T follicular helper cell (primary cell): ENCODE results near the gene ADCK2.
"Not testable (repeated sequence)": the region's sequence is repeated elsewhere in the genome, so short reads cannot be mapped to it uniquely, and the experiment has no call there.

ENCODE experiments used
- DNase-seq: peaks from one replicate; pipeline ENCODE4 v3.0.0-alpha.2; 2020; ENCODE audit warnings: low read depth

ADCK2 gene

GRCh38 chr7:140645166-140645900 is 27.4 kb upstream of the ADCK2 start:
- DNase-seq, result no peak

DNA sequence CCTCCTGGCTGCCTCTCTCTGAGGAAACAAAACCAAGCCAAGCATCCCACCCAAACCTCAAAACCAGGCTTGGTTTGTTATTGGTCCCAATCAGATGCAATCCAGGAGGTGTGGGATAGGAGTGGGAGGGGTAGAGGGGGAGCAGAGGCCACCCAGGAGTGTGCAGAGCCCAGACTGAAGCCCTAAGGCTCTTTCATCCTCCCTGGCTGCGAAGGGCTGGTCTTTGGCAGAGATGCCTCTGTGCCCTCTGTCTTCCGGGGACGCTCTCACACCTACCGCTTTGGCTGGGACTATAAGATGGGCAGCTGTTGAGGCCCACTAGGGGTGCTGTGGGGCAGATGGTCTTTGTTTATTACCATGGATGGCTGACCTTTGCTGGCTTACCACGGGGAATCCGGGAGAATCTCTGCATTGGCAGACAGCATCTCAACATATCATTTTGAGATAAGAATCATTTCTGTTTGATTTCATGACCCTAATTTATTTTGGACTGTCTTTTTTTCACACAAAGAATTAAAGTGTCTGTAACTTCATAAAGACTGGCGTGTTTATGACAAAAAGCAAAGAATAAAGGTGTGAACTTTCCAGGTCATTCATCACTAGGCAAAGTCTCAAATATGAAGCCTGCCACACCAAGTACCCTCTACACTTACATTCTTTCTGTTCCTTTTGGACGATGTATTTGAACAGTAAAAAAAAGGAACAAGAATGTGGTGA is 25.7 kb upstream of the ADCK2 start:
- peak; percentile 7 for DNase-seq

DNA sequence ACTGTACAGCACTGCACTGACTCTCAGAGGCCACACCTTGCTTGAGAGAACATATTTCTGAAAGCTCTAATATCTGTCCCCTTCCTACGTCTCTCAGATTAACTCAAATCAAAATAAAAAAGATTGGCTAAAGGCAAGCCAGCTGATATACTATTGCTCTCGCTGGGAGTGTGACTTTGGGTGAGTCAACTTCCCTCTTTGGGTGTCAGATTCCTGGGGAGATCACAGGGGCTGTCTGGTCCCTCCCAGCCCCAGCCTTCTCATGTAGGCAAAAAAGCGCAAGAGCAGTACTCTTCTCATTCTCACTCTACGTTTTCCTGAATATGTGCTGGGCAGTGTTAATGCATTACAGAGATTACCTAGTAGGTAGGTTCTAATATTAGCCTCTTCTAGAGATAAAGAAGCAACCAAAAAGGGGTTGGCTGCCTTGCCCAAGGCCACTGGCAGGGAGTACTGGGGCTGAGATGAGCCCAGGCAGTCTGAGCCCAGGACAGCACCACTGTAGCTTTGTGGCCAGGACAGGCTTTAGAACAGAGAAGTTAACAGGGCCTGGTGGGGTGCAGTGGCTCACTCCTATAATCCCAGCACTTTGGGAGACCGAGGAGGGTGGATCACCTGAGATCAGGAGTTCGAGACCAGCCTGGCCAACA is 23.1 kb upstream of the ADCK2 start:
- no peak for DNase-seq

- DNase-seq, result no peak
Observed at GRCh38 chr7:140650367-140650766, 22.4 kb upstream of the ADCK2 start.

DNA sequence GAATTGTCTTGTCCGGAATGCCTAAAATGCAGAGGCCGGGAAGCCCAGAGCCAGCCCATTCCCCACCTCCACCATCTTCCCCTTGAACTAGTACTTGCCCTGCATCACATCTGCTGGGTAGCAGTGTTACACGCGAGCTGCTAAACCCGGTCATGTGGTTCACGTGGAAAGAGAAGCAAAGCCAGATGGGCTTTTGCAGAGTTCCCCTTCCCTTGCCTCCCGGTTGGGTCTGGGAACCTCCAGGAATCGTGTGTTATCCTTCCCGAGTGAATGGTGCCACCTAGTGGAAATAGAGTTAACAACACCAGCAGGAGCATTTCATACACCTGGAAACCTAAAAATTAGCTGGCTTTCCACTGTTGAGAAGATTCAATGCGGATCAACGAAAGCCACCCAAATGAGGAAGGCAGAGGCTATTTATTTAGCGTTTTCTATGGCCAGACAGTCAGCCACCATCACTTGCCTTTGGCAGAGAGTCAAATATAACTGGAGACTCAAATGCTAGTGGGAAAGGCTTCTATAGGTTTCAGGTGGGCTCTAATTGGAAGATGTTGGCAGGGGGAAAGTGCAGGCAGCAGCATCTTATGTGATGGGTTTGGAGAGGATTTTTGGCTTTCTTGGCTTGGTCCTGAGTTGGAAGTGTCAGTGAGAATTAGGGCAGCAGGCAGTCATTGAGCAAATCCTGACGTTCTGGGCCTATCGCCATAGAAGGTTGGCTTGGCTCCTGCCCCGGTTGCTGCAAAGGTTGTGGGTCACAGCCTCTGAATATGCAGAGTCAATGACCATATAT is 19.2 kb upstream of the ADCK2 start:
- DNase-seq, result no peak

DNA sequence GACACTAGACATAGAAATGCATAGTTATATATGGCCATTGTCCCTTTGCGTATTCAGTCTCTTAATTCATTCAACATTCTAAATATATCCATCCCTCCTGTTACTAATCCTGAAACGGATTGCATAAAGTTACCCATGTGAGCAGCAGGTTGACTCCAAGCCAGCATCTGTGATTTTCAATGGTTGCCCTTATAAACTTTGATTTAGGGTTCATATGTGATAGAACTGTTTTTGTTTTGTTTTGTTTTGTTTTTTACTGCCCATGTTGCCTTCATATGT is 18.7 kb upstream of the ADCK2 start:
- no peak for DNase-seq

- DNase-seq, result no peak
Observed at GRCh38 chr7:140654661-140655060, 18.1 kb upstream of the ADCK2 start.

DNA sequence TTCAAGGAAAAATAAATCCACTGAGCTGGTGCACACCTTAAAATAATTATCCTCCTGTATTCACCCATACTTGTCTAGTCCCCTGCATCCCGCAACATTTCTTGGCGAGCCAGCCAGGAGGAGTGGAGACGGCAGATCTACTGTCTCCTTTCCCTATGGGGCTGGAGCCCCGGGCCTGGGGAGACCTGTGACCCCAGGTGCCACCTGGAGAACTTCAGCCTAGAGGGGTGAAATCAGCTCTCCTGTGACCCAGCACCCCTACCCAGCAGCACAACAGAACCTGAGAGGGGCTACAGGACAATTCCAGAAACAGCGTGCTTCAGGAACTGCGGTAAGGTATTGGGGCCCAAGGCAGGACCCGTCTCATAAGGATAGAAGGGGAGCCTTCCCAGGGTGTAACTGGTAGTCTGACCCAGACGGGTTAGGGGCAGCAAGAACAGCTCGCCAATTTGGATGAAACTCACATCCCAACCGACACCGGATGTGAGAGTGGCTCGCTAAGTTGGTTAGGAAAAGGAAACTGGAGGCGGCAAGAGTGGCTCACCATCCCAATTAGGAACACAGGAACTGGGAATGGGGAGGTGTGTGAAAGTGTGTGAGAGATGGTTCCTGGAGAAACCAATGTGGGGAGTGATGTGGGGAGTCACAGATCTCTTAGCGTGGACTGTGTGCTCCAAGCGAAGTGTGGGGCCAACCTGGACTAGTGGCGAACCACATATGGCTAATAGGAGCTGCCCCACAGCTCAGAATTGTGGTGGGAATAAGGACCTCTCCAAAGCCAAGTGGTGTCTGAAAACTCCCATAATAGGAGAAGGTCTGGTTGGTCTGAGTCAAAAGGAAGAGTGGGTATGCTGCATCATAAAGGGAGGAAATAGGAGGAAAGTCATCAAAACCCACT is 17.0 kb upstream of the ADCK2 start:
- DNase-seq, result no peak

DNA sequence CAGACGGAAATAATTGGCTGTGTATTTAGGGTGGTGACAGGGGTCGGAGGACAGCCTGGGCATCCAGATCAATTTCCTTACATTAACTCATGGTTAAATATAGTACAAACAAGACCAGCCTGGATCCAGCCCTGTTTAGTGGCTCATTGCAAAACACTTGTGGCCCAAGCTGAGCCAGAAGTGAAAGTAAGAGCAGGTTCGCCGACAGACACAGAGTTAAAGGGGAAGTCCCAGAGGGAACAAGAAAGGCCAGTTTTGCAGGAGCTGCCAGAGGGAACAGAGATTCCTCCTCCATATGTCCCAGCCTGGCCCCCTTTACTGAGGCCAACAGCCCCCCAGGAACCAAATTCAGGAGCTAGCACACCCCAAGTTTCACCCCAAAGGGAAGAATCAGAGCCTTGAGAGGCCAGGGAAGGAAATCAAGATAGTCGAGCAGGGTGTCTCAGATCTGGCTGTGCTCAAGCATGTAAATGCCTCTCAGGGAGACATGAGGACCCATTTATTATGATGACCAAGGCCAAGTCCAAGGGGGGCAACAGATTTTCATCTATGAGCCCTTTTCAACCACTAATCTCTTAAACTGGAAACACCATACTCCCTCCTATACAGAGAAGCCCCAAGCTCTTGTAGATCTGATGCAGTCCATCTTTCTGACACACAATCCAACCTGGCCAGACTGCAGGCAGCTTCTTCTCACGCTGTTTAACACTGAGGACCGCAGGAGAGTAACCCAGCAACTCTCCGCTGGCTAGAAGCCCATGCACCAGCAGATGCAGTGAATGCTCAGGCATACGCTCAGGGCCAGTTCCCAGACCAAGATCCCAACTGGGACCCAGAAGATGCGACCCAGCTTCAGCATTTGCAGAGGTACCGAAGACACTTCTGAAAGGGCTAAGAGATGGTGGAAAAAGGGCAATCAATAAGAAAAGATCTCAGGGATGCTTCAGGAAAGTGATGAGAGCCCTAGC is 15.9 kb upstream of the ADCK2 start:
- no peak for DNase-seq

GRCh38 chr7:140657891-140658290 is 14.9 kb upstream of the ADCK2 start:
- DNase-seq, result no peak

- no peak for DNase-seq
Observed at GRCh38 chr7:140659856-140660255, 12.9 kb upstream of the ADCK2 start.

DNA sequence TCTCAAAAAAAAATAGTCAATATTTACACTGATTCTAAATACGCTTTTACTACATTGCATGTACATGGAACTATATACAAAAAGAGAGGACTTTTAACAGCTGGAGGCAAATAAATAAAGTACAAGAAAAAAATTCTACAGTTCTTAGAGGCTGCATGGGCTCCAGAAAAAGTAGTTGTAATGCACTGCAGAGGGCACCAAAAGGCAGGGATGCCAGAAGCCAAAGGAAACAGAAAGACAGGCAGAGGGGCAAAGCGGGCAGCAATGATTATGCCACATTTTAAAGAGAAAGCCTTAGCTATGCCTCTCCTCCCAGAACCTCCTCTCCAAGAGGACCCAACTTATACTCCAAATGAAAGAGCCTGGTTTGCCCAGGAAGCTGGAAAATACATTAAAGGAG is 11.6 kb upstream of the ADCK2 start:
- no peak for DNase-seq

DNA sequence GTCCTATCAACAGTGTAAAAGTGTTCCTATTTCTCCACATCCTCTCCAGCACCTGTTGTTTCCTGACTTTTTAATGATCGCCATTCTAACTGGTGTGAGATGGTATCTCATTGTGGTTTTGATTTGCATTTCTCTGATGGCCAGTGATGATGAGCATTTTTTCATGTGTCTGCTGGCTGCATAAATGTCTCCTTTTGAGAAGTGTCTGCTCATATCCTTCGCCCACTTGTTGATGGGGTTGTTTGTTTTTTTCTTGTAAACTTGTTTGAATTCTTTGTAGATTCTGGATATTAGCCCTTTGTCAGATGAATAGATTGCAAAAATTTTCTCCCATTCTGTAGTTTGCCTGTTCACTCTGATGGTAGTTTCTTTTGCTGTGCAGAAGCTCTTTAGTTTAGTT is 9.8 kb upstream of the ADCK2 start:
- not testable (repeated sequence) for DNase-seq

GRCh38 chr7:140667476-140667875 is 5.3 kb upstream of the ADCK2 start:
- no peak for DNase-seq

DNA sequence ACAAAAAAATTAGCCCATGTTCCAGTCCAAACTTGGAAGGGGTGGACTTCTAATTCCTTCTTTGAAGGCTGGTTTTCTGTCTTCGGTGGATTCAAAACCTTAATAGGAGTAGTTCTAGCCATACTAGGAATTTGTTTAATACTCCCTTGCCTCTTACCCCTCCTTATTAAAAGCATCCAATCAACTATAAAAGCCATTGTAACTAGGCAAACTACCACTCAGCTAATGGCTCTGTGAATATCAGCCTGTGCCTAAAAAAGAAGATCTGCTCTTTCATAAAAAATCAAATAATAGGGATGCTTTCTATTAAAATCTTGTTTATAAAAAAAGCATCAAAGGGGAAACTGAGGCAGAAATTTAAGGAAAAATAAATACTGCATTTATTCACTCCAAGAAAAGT is 4.1 kb upstream of the ADCK2 start:
- DNase-seq, result no peak

DNA sequence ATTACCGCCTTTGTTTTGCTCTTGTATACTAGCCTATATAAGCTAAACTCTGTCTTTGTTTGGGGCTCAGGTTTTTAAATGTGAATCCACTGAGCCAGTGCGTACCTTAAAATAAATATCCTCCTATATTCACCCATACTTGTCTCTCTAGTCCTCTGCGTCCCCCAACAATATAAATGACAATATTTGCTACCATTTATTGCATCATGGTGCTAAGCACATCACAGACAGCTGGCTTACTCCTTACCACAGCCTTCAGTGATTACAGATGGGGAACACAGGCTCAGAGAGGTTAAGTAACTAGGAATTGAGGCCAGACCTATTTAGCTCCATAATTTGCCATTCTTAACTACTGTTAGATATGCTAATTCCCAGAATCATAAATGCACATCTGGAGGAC is 3.4 kb upstream of the ADCK2 start:
- DNase-seq, result no peak

DNA sequence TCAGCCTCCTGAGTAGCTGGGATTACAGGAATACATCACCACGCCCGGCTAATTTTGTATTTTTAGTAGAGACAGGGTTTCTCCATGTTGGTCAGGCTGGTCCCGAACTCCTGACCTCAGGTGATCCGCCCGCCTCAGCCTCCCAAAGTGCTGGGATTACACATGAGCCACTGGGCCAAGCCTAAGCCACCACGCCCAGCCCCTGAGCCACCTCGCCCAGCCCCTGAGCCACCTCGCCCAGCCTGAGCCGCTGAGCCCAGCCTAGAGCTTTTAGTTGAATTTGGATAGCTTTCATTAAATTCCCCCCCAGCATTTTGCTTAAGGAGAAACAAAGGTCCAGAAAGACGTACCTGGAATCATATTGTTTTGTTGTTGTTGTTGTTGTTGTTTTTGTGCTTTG is 2.9 kb upstream of the ADCK2 start:
- not testable (repeated sequence) for DNase-seq

DNA sequence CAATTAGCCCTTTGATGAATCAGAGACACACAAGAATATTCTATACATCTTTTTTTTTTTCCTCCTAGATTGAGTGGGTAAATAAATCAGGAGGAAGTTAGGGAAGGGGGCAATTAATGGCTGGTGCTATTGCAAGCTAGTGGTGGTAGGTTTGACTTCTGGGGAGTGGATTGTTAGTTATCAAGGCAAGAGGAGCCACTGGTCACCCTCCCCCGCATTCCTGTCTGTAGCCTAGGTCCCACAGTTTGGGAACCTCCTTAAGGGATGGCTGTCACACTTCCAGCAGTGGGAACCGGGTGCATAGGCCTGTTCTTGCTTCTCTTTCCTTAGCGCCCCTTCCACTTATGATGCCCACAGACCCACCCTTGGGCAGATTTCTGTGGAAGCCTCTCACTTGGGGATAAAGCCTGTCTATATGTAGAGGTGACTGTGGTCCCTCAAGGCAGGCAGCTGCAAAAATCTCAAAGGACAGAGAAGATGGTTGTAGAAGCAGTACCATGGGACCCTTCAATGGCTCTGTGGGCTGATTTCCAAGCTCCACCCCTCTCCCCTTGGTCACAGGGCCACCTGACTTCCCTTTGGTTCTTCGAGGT is 2.3 kb upstream of the ADCK2 start:
- no peak for DNase-seq

- DNase-seq, result no peak
Observed at GRCh38 chr7:140671966-140672365, 779 bp upstream of the ADCK2 start.
